KMS-11 (cell line): Measurements from ENCODE around the gene PHACTR1.

Source experiments
- H2AFZ ChIP-seq: fragments of 200-600 bp; sonication (generic); 2 replicates; pipeline ENCODE4 v1.6.1; 2016; ENCODE audit warnings: antibody characterized with exemption, mixed run types, low read depth
- H3K27ac ChIP-seq: fragments of 200-600 bp; sonication (generic); 2 replicates; pipeline ENCODE4 v1.6.1; 2016; ENCODE audit warnings: mild to moderate bottlenecking, mixed run types
- H3K27me3 ChIP-seq: fragments of 200-600 bp; sonication (generic); 2 replicates; pipeline ENCODE4 v1.6.1; 2017; ENCODE audit warnings: mild to moderate bottlenecking, low read depth, mixed run types, moderate library complexity; ENCODE audit not compliant: insufficient read depth
- H3K36me3 ChIP-seq: fragments of 200-600 bp; sonication (generic); 2 replicates; pipeline ENCODE4 v1.6.1; 2017; ENCODE audit warnings: mild to moderate bottlenecking, mixed run types; ENCODE audit not compliant: insufficient read depth
- H3K4me1 ChIP-seq: fragments of 200-600 bp; sonication (generic); 2 replicates; pipeline ENCODE4 v1.6.1; 2016; ENCODE audit warnings: mild to moderate bottlenecking, low read depth, mixed run types; ENCODE audit not compliant: poor library complexity, severe bottlenecking
- H3K4me2 ChIP-seq: fragments of 200-600 bp; sonication (generic); 2 replicates; pipeline ENCODE4 v1.7.0; 2016; ENCODE audit warnings: mild to moderate bottlenecking, mixed run types
- H3K4me3 ChIP-seq: fragments of 200-600 bp; sonication (generic); IDR thresholded peaks from 2 replicates; pipeline ENCODE4 v1.6.1; 2017; ENCODE audit warnings: low read depth, low read length, mixed read lengths; ENCODE audit not compliant: insufficient read depth
- H3K79me2 ChIP-seq: fragments of 200-600 bp; sonication (generic); 2 replicates; pipeline ENCODE4 v1.6.1; 2016; ENCODE audit warnings: low read depth, mixed run types; ENCODE audit not compliant: insufficient read depth
- H3K9ac ChIP-seq: fragments of 200-600 bp; sonication (generic); 2 replicates; pipeline ENCODE4 v1.6.1; 2016; ENCODE audit warnings: mild to moderate bottlenecking, mixed run types
- H4K20me1 ChIP-seq: fragments of 200-600 bp; sonication (generic); 2 replicates; pipeline ENCODE4 v1.6.1; 2016; ENCODE audit warnings: mild to moderate bottlenecking, mixed run types; ENCODE audit not compliant: insufficient read depth
- TF ChIP-seq, protein P1 (sequence below): fragments of 200-600 bp; sonication (generic); conservative IDR thresholded peaks from 2 replicates; pipeline ENCODE4 v1.6.1; 2017; ENCODE audit warnings: low read depth, mild to moderate bottlenecking, antibody characterized with exemption, low read length, moderate library complexity, mixed read lengths

Gene PHACTR1

DNA sequence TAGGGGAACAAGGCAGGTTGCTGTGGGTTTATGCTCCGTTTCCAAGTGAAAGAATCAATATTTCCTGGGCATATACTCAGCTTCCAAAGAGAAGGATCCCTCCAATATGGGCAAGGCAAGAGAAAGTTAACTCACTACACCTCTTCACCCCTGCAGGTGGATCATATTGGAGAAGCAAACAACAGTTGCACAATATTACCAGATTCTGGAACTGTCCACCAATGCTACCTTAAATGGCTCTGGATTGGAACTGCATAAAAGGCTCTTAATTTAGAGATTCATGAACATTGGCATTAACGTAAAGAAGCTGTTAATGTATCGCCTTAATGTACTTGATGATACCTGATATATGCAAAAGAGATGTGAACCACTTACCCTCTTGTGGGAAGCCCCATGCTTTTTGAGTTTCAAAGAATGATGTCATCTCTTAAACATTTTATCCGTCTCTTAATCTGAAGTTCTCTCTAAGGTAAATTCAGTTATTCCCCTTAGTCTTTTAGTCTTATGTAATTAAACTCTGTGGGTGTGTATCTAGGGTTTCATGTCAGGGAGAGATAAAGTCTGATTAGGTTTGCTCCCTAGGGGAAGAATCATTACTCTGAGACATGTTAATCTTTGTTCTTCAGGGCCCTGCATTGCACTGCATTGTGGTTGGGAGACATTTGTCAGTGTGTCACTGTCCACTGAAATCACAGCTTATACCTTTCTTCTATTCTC lies 99.5 kb downstream of the PHACTR1 start:
- Histone ChIP-seq H3K4me1 (no peaks in the 10 kb centered on the region), H3K9ac (no peak overlapping the region), H2AFZ (no peak overlapping the region), H4K20me1 (no peaks in the 10 kb centered on the region), H3K36me3 (no peaks in the 10 kb centered on the region), H3K27me3 (no peaks in the 10 kb centered on the region), H3K4me3 (no peak overlapping the region), H3K79me2 (no peaks in the 10 kb centered on the region), H3K4me2 (no peak overlapping the region), H3K27ac (no peak overlapping the region)
- TF ChIP-seq, protein P1, sequence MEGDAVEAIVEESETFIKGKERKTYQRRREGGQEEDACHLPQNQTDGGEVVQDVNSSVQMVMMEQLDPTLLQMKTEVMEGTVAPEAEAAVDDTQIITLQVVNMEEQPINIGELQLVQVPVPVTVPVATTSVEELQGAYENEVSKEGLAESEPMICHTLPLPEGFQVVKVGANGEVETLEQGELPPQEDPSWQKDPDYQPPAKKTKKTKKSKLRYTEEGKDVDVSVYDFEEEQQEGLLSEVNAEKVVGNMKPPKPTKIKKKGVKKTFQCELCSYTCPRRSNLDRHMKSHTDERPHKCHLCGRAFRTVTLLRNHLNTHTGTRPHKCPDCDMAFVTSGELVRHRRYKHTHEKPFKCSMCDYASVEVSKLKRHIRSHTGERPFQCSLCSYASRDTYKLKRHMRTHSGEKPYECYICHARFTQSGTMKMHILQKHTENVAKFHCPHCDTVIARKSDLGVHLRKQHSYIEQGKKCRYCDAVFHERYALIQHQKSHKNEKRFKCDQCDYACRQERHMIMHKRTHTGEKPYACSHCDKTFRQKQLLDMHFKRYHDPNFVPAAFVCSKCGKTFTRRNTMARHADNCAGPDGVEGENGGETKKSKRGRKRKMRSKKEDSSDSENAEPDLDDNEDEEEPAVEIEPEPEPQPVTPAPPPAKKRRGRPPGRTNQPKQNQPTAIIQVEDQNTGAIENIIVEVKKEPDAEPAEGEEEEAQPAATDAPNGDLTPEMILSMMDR: no peak

DNA sequence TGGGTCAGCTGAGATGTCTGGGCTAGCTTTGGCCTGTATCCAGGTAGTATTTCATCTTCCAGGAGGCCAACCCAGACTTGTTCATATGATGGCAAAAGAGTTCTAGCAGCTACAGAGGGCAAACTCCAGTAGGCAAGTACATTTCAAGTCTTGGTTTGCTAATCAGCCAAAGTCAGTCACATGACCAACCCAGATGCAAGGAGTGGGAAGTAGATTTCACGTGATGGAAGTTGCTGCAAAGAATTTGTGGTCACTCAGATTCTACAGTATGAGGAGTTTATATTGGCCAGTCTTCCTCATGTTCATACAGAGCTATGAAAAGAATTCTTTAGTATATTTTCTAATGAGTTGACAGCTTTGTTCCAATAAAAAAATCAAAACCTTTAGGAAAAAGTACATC lies 101.8 kb downstream of the PHACTR1 start:
- H3K9ac ChIP-seq: no peak overlapping the region
- no peaks in the 10 kb centered on the region for H3K36me3 ChIP-seq
- no peak overlapping the region for H2AFZ ChIP-seq
- no peak overlapping the region for H3K4me2 ChIP-seq
- H3K79me2 ChIP-seq: no peaks in the 10 kb centered on the region
- H3K4me3 ChIP-seq: no peak overlapping the region
- H4K20me1 ChIP-seq: no peaks in the 10 kb centered on the region
- TF ChIP-seq, protein P1: no peak
- H3K27ac ChIP-seq: no peak overlapping the region
- H3K4me1 ChIP-seq: no peaks in the 10 kb centered on the region
- no peaks in the 10 kb centered on the region for H3K27me3 ChIP-seq

DNA sequence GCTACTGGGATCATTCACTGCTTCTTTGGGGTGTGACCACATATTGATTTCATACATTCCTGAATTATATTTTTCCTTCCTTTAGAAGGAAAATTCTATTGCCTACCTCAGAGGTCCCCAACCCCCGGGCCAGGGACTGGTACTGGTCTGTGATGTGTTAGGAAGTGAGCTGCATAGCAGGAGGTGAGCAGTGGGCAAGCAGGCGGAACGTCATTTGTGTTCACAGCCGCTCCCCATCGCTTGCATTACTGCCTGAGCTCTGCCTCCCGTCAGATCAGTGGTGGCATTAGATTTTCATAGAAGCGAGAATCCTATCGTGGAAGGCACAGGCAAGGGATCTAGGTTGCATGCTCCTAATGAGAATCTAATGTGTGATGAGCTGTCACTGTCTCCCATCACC lies 107.3 kb downstream of the PHACTR1 start:
- no peaks in the 10 kb centered on the region for H3K36me3 ChIP-seq
- H3K9ac ChIP-seq: no peak overlapping the region
- no peaks in the 10 kb centered on the region for H3K79me2 ChIP-seq
- no peak overlapping the region for H3K4me2 ChIP-seq
- no peaks in the 10 kb centered on the region for H3K4me1 ChIP-seq
- no peak overlapping the region for H2AFZ ChIP-seq
- TF ChIP-seq, protein P1: no peak
- no peak overlapping the region for H3K27ac ChIP-seq
- H3K4me3 ChIP-seq: no peak overlapping the region
- no peaks in the 10 kb centered on the region for H4K20me1 ChIP-seq
- no peaks in the 10 kb centered on the region for H3K27me3 ChIP-seq

DNA sequence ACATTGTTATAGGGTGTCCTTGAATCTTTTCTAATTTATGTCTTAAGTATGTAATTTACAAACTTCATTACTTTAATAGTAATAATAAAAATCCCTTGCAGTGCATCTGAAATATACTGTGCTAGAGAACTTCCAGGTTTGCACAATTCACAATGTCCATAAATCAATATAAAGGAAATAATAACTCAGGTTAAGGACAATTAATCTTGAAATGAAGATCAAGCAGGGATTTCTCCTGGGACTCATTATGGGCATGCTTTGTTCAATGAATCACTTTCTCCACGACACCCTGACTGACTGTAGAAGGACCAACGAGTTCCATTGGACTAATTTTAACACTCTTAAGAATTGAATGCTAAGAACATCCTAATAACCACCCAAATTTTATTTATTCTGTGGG lies 110.0 kb downstream of the PHACTR1 start:
- no peak overlapping the region for H3K9ac ChIP-seq
- H3K27me3 ChIP-seq: no peaks in the 10 kb centered on the region
- H3K4me1 ChIP-seq: no peaks in the 10 kb centered on the region
- TF ChIP-seq, protein P1: no peak
- no peak overlapping the region for H3K4me2 ChIP-seq
- no peaks in the 10 kb centered on the region for H3K36me3 ChIP-seq
- H4K20me1 ChIP-seq: no peaks in the 10 kb centered on the region
- no peak overlapping the region for H2AFZ ChIP-seq
- no peak overlapping the region for H3K4me3 ChIP-seq
- no peak overlapping the region for H3K27ac ChIP-seq
- H3K79me2 ChIP-seq: no peaks in the 10 kb centered on the region
